Urothelium cell line (cell line): Measurements from ENCODE around the gene UTP18.
"Not testable (repeated sequence)": the region's sequence is repeated elsewhere in the genome, so short reads cannot be mapped to it uniquely, and the experiment has no call there.

Experiments used
- DNase-seq: peaks from one replicate; pipeline ENCODE4 v3.0.0; 2011; ENCODE audit warnings: low spot score, mixed read lengths
- FAIRE-seq: peaks from 2 replicates; lab custom pipeline; 2011; peaks lifted over from hg19 to GRCh38; lab: Jason Lieb, UNC

The UTP18 gene

DNA sequence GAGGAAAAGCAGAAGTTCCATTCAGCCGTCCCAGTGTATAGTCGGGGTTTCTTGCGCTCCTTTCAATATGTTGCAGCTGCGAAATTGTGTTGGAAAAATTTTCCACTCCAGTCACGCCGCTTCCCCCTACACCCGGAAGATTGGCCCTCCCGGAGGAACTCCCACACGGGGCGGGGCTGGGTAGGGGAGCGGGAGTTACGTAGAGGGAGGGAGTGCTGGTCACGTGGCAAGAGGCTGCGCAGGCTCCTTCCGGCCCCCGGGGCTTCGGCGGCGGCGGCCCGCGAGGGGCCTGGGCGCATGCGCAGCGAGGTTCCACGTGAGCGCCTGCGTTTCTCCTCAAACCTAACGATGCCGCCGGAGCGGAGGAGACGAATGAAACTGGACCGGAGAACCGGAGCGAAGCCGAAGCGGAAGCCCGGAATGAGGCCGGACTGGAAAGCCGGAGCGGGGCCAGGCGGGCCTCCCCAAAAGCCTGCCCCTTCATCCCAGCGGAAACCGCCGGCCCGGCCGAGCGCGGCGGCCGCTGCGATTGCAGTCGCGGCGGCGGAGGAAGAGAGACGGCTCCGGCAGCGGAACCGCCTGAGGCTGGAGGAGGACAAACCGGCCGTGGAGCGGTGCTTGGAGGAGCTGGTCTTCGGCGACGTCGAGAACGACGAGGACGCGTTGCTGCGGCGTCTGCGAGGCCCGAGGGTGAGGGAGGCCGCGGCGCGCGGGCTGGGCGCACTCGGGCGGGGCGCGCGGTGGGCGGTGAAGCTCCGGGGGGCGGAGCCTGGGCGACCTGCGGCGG lies at the start of gene UTP18:
Gene UTP18, plus strand, starts transcription at position 310 of the 787 bp plus-strand sequence. Its CDS starts 39 bp downstream, at position 349.
- peak; percentile 99 for DNase-seq
- no peak for FAIRE-seq

DNA sequence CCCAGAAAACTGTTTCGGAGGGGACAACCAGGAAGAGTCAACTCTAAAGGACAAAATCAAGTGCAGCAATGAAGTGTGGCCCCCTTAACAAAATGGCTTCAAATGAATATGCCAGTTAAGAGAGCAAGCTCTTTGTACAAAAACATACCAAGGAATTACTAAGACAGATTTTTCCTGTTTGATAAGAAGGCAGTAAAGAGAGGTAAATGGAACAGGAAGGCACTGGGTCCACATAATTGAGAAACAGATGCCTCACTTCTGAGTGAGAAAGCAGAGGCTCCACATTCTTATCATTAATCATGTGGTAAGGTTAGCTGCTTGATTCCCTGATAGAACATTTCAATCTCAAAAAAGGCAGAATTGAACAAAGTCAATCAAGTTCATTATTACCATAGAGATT lies 45.4 kb upstream of the UTP18 start:
- FAIRE-seq, result no peak
- no peak for DNase-seq

DNA sequence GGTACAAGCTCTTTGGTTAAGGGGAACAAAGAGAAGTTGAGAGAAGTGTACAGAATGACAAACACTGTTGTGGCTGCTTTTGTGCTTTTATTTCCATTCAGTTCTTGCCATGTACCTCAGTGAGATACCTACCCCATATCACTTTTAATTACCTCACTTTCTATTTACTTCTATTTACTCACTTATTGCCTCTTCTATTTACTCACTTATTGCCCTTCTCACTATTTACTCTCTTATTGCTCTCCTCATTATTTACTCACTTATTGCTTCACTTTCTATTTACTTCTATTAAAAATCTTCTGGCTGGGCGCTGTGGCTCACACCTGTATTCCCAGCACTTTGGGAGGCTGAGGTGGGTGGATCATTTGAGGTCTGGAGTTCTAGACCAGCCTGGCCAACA lies 42.4 kb upstream of the UTP18 start:
- no peak for DNase-seq
- no peak for FAIRE-seq

DNA sequence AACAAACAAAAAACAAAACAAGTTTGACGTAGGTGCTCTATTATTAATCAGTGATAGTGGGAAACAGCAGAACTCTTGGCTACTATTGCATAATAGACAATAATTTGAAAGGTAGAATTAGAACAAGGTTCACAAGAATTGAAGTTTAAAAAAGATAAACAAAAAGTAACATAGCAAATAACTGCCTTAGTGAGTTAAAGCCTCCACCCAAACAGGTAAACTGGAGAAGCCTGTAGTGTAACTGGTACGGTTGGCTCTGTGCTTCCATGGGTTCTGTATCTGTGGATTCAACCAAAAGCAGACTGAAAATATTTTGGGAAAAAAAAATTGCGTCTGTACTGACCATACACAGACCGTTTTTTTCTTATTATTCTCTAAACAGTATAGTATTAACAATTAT lies 39.0 kb upstream of the UTP18 start:
- FAIRE-seq (no peak), DNase-seq (no peak)

DNA sequence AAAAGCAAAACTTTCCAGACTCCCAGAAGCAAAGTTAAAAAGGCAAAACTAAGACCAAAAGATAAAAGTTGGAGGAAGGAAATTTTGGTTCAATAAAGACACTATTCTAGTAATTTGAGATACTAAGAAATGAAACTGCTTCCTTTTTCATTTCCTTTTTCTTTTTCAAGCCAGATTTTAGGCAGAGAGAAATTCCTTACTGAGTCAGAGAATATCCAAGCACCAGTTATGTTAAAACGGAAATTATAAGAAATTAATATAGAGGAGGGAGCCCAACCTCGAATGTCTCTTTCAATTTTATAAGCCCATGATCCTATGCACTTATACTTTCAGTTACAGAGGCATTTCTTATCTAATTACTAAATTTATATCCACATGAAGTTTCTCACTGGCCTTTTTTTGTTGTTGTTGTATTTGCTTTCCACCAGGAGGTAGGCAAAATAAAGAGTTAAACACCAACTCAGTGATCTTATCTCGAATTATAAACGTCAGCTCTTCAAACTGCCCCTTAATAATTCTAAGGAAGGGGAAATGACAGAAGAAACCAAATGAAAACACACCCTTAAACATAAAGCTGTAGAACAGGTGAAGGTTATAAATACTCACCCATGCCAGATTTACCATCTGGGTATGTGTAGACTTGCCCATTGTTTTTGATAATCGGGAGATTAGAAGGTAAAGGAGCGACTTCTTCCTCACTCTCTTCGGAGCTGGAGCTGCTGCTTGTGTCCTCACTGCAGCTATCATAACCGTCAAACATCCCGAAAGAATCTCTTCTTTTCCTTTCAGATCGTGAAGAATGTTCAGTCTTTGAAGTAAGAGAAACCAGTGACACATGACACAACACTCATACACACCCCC lies 35.7 kb upstream of the UTP18 start:
- DNase-seq, result no peak
- no peak for FAIRE-seq

DNA sequence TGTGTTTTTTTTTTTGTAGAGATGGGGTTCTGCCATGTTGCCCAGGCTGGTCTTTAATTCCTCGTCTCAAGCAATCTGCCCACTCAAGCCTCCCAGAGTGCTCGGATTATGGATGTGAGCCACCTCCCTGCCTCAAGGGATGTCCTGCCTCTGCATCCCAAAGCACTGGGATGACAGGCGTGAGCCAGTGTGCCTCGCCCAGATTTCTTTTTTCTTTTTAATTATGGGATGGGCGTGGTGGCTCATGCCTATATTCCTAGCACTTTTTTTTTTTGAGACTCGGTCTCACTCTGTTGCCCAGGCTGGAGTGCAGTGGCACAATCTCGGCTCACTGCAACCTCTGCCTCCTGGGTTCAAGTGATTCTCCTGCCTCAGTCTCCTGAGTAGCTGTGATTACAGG lies 34.8 kb upstream of the UTP18 start:
- DNase-seq, FAIRE-seq: not testable (repeated sequence)

DNA sequence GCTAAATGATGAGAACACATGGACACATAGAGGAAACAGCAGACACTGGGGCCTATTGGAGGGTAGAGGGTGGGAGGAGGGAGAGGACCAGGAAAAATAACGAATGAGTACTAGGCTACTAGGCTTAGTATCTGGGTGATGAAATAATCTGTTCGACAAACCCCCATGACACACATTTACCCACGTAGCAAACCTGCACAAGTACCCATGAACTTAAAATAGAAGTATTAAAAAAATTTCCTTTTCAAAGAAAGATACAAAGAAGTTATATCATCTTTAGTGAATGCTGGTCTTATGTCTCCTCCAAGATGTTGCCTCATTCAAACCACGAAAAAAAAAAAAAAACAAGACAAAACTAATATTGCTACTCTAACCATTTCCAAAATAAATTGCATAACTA lies 32.2 kb upstream of the UTP18 start:
- DNase-seq (no peak), FAIRE-seq (no peak)

DNA sequence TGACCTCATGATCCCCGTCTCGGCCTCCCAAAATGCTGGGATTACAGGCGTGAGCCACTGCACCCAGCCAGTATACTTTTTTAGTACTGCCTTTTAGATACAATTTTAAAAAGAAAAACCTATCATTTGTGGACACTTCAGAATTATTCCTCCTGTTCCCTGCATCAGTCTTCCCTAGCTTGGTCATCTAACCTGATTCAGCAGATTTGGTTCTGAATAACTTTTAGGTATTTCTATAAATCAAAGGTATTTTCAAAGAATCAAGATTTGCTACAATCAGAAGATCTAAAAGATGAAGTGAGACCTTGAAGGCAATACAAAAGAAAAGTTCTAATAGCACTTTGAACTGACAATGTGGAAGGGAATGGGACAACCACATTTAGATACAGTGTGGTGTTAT lies 30.5 kb upstream of the UTP18 start:
- FAIRE-seq, result no peak

DNA sequence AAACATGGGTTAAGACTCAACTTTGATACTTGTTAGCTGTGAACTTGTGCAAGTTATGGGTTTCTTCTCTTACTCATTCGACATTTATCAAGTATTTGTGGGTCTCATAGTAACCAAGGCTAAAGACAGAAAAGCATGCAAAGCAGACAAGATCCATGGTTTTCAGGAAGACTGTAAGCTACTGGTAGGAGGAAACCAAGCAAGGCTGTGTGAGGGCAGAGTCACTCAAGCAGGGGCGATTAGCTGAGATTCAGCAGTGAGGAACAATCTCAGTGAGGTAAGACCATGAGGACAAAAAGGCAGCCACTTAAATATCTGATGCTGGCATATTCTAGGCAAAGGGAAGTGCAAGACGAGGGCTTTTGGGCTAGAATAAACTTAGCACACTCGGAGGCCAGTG lies 30.0 kb upstream of the UTP18 start:
- FAIRE-seq (no peak), DNase-seq (no peak)

More for the DNA sequence above, 30.5 kb upstream of the UTP18 start:
- DNase-seq, result no peak

DNA sequence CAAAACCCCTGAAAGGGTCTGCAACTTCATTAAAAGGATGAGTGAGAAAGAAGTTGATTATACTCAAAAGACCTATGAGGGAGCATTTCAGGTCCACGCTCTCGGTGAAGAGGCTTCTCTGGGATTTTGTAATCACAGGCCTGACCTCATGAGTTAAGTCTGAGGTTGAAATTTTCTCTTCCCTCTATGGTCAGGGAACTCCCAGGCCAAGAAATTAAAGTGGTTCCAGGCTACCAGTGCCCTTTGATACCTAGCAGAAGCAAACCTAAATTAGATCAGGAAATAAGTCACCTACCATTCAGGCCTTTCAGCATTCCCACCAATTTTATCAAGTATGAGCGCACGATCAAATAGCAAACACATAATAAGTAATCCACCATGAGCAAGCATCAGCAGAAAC lies 28.3 kb upstream of the UTP18 start:
- FAIRE-seq (no peak), DNase-seq (no peak)

DNA sequence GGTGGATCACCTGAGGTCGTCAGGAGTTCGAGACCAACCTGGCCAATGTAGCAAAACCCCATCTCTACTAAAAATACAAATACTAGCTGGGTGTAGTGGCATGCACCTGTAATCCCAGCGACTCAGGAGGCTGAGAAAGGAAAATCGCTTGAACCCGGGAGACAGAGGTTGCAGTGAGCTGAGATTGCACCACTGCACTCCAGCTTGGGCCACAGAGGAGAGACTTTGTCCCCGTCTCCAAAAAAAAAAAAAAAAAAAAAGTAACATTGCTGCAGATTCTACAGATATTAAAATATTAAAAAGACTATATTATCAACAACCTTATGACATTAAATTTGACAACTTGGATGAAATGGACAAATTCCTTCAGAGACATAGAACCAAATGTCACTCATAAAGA lies 26.2 kb upstream of the UTP18 start:
- FAIRE-seq, result no peak
- DNase-seq, result no peak

DNA sequence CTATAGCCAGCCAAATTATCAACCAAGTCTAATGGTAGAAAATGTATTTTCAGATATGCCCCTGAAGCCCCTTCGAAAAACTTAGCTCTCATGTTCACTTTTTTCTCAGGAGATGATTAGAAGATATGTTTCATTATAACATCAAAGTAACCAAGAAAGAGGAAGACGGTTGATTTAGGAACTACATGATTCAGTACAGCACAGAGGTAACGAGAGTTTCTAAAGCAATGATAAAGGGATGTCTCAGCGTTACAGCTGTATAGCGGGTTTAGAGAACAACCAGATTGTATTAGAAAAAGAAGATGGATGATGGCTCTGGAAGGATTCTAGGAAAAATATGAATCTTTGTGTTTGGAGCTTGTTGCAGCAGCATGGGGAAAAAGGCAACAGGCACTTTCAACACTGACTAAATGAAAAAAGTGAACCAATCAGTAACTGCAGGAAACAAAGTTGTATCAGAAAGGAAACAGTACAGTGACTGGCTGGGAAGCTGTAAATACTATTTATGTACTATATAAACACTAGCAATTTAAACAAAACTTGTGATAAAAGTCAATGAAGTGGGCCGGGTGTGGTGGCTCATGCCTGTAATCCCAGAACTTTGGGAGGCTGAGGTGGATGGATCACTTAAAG lies 22.0 kb upstream of the UTP18 start:
- FAIRE-seq (no peak), DNase-seq (no peak)

DNA sequence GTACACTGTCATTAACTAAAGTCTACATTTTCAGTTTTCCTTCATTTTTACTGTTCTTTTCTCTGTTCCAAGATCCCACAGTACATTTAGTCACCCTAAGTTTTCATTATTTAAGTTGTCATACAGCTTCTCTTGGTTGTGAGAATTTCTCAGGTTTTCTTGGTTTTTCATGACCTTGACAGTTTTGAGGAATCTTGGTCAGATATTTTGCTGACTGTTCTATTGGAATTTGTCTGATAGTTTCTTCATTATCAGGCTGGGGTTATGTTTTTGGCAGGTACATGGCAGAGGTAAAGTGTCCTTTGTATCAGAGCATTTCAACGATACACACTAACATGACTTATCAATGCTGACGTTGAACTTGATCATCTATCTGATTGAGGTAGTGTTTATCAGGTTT lies 20.1 kb upstream of the UTP18 start:
- no peak for DNase-seq
- no peak for FAIRE-seq

DNA sequence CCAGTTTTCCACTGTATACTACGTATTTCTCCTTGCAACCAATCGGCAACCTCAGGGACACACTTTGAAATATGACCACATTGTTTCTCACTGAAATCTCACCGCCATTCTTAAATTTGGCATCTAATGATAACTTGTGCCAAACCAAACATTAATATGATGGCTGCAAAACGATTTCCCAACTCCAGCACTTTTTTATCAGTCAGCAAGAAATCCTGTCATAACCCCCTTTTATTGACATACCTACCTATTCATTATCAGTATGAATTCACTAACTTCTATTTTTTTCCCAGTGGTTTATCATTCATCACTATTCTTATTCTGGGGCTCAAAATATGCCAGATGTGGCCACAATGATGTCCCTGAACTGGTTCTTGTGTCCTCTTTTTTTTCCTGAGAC lies 16.3 kb upstream of the UTP18 start:
- FAIRE-seq, result no peak
- DNase-seq, result no peak

DNA sequence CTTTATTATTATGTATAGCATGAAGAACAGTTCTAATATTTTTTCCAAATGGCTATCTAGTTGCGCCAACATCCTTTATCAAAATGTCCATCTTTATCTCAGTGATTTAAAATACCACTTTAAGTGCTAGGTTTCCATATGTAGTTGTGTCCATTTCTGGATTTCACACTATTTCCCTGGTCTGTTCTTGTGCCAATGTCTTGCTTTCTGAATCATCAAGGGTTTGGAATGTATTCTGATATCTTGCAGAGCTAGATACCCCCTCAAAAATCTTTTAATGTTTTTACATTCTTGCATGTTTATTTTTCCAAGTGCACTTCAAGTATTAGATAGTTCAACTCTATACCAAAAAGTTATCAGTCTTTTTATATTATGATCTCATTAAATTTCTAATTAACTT lies 14.8 kb upstream of the UTP18 start:
- FAIRE-seq (no peak), DNase-seq (no peak)

DNA sequence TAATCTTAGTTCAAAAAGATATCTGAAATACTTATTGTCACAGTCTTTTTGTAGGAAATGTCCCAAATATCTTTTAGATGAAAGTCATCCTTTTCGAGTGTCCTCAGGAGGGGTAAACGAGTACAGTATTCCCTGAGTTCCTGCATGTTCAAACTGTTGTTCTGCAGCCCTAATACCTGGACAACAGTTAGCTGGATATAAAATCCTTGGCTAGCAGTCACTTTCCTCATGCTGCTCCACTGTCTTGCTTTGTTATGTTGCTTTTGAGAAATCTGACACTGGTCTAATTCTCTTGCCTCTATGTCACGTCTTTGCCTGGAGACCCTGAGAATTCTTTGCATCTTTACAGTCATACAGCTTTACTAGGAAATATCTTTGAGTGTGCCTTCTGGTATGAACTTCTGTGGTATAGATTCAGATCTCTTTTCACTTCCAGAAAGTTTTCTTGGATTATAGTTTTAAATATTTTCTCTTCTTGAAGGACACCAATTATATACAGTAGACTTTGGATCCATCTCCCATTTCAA lies 10.0 kb upstream of the UTP18 start:
- FAIRE-seq (no peak), DNase-seq (no peak)

DNA sequence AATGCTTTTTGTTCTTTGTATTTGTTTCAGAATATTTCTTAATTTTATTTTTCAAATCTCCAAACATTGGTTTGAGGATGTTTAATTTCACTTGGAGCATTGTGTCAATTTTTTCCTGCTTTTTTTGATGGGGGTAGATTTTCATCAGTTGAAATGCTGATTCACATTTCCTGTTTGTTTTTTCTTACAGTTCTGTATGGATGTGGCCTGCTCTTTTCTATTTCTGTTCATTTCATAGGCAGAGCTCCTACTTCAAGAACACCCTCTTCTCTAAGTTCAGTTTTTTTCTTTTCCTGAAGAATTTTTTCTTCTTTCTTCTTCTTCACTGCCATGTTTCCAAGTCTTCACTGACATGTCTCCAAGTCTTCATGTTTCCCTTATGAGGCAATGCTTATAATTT lies 9.3 kb upstream of the UTP18 start:
- FAIRE-seq, result no peak
- DNase-seq, result no peak

DNA sequence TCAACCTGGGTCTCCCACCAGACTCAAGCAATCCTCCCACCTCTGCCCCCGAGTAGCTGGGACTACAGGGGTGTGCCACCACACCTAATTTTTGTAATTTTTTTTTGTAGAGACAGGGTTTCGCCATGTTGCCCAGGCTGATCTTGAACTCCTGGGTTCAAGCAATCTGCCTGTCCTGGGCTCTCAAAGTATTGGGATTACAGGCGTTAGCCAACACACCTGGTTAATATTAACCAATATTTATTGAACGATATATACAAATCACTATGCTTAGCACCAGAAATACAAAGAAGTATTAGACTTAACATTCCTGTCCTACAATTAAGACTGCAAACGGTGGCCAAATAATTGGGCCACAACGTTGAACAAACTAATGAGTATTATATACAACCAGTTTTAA lies 4.7 kb upstream of the UTP18 start:
- FAIRE-seq, result no peak

DNA sequence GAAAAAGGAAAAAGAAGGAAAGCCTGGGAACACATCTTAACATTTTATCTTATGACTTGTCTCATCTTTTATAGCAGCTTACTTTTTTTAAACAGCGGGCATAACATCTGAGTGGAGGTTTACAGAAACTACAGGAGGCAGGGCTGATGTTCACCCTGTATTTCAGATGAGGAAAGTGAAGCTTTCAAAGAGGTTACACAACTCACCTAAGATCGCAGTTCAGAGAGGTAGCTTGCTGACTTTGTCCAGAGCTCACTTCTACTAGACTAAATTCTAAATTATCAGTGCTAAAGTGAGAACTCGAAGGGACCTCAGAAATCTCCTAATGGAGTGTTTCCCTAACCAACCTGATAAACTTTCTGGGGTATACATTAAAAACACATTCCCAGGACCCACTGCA lies 4.2 kb upstream of the UTP18 start:
- DNase-seq (no peak), FAIRE-seq (no peak)

More for the DNA sequence above, 4.7 kb upstream of the UTP18 start:
- DNase-seq, result no peak

DNA sequence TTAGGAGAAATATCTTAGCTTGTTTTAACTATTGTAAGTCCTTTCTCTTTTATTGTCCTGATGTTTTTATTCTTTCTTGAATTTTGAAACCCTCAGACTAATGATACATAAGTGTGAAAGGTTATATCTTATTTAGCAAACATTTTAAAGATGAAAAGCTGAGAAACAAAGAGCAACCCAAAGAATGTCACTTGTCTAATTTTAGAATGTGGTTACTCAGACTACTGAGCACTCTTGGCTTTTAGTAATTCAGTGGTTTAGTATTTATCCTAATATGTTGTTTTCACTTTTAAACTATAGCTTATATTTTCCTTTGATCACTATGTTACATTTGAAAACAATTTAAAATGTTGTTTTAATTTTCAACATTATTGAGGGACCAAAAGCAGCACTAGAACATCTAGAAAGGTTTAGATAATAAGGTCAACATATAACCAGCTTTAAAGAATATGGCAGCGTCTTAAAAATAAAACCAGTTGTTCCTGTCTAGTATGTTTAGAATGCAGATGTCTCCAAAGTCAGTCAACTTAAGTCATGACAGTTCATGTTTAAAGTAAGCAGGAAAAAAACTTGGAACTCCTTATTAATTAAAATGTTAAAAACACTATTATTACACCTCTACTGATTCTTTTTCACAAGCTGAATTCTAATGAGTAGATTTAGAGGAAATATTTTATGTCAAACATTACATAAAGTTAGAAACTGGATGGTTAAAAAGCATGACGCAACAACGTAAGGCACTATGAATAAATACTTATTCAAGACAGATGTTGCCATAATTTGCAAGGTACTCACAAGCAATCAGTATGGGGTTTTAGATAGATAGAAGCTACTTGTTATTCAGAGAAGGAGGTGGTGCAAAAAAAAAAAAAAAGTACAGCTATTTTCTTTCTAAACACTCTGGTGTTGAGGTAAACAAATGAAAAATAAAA lies 2.9 kb upstream of the UTP18 start:
- no peak for FAIRE-seq
- DNase-seq, result no peak
